ENCODE data around the gene CDK2AP2.

CDK2AP2 gene

DNA sequence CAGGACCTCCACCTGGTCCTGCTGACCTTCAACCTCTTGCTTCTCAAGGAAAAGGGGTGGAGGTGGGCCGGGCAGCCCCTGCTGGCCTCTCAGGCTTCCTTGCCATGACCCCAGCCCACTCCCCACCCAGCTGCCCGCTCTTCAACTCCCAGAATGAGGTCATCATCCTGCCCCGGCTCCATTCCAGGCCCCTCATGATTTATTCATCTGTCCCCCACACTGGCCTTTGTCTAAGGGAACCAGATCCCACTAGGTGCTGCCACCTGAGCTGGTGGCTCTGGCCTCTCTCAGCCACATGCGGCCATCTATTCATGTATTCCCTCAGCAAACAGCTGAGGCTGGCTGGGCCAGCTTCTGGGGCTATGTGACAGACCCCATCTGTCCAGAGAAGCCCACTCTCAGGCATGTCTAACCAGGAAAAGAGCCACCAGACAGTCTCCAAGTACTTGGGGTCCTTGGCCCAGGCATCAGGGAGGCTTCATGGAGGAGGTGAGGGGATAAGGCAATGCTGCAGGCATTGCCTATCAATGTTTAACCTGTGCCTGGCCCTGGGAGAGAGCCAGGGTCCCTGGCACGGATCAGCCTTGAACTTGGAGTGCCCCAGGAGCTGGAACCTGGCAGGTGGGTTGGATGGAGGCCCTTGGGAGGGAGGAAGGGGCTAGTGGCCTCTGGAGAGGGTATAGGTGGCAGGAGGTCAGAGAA, 17.5 kb upstream of the CDK2AP2 start:
- H3K36me3 ChIP-seq, result no peaks in the 10 kb centered on the region
- no peak overlapping the region for H3K4me3 ChIP-seq
- H3K27ac ChIP-seq, result no peak overlapping the region
- H3K9me3 ChIP-seq, result no peaks in the 10 kb centered on the region
- H3K27me3 ChIP-seq, result no peaks in the 10 kb centered on the region
- no peaks in the 10 kb centered on the region for H4K20me1 ChIP-seq
- TF ChIP-seq Cebpa-rat (IDR thresholded peaks at IDR 0.05), result no peak
- H3K4me2 ChIP-seq, result no peak overlapping the region
- peaks cover 13% of the 10 kb centered on the region for H3K4me1 ChIP-seq
- H3K9ac ChIP-seq, result no peak overlapping the region

DNA sequence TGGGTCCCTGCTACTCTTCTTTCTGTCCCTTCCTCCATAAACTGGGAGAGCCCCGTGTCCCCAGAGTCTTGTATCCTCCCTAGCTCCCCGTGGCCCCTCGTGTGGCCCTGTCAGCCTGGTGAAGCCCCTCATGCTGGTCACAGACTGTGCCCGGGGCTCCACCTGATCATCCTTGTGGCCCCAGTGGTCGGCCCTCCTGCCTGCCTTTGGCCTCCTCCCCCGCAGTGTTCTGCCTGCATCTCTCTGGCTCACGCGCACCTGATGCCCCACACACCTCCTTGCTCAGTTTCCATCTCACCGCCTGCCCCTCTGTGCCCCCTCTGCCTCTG, 16.5 kb upstream of the CDK2AP2 start:
- H3K27ac ChIP-seq, result no peak overlapping the region
- no peaks in the 10 kb centered on the region for H3K9me3 ChIP-seq
- H3K9ac ChIP-seq, result no peak overlapping the region
- H3K36me3 ChIP-seq, result no peaks in the 10 kb centered on the region
- H3K27me3 ChIP-seq, result no peaks in the 10 kb centered on the region
- H4K20me1 ChIP-seq, result no peaks in the 10 kb centered on the region
- no peak for TF ChIP-seq Cebpa-rat (IDR thresholded peaks at IDR 0.05)
- H3K4me1 ChIP-seq, result peaks cover 3% of the 10 kb centered on the region
- H3K4me2 ChIP-seq, result no peak overlapping the region
- no peak overlapping the region for H3K4me3 ChIP-seq

DNA sequence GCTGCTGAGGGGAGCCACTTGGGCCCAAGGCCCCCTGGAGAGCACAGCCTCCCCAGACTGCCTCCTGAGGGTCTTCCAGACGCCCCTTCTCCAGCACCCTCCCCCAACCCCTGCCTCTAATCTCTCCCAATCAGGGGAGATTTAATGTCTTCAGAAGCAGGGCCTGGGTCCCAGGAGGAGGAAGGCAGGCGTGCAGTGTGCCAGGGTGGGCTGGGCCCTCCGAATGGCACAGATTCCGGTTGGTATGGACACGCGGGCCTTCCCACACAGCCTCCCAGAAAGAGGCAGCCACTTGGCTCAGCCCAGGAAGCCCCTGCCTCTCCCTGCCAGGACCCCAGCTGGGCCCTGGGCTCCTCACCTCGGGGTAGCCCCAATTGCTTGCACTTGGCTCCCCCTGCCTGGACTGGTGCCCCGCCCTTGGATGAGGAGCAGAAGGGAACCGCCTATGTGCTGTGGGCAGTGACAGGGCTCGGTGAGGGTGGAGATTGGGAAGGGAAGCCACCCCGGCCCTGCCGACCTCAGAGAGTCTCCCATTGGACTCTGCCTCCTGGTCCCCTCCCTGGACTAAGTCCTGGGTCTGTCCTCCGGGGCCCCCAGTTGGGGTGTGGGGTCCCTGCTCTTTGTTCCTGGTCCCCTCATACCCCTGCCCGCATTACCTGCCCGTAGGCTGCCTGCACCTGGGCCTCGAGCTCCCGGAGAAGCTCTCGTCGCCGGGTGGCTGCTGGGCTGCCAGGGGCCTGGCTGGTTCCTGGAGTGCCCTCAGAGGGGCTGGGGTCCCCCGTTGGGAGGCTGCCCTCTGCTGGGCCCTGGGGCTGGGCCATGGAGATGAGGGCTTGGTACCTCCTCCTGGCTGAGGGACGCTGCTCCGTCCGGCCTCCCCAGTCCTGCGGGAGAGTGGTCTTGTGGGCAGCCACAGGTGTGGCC, 15.9 kb upstream of the CDK2AP2 start:
- Histone ChIP-seq H3K4me2 (no peak overlapping the region), H3K27ac (no peak overlapping the region), H3K4me3 (no peak overlapping the region), H3K4me1 (no peaks in the 10 kb centered on the region), H4K20me1 (no peaks in the 10 kb centered on the region), H3K9me3 (no peaks in the 10 kb centered on the region), H3K27me3 (no peaks in the 10 kb centered on the region), H3K36me3 (no peaks in the 10 kb centered on the region), H3K9ac (no peak overlapping the region)
- TF ChIP-seq Cebpa-rat (IDR thresholded peaks at IDR 0.05), result no peak

DNA sequence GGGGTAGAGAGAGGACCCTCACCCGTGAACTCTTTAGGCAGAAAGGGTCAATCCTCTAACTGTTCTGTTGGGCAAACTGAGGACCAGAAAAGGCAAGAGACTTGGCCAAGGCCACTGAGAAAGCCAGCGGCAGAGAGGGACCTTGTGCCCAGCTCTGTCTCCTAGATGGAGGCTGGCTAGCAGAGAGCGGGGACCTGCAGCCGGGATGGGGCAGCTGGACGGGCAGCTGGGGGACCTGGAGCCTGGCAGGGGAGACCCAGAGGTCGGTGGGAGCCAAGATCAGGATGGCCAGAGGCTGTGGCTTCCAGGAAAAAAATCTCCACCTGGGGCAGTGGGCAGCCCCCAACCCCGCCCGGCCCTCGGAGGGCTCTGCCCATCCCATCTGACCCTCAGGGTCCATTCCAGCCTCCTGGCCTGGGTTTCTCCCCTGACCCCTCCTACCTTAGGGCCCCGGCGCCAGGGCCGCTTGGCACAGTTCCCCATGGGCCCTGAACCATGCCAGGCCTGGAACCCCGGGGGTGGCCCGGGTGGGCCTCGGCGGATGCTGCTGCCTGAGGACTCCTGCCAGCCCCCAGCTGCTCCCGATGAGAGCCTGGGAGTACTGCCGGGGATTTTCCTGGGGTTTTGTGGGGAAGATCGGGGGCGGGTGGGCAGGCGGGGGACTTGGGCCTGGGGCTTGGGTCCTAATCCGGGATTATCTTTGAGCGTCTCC, 15.0 kb upstream of the CDK2AP2 start, which contains the start of gene CABP2:
Gene CABP2 (minus strand): TSS at position 603 of the 712 bp plus-strand sequence. CDS start 120 bp downstream, at position 483.
- H3K27me3 ChIP-seq, result no peaks in the 10 kb centered on the region
- no peak within 1 kb of the TSS for H3K27ac ChIP-seq
- no peak within 1 kb of the TSS for H3K9ac ChIP-seq
- no peak within 1 kb of the TSS for H3K4me2 ChIP-seq
- no peak for TF ChIP-seq Cebpa-rat (IDR thresholded peaks at IDR 0.05)
- no peaks in the 10 kb centered on the region for H3K36me3 ChIP-seq
- H4K20me1 ChIP-seq, result no peaks in the 10 kb centered on the region
- no peaks in the 10 kb centered on the region for H3K4me1 ChIP-seq
- H3K9me3 ChIP-seq, result no peaks in the 10 kb centered on the region
- no peak within 1 kb of the TSS for H3K4me3 ChIP-seq

DNA sequence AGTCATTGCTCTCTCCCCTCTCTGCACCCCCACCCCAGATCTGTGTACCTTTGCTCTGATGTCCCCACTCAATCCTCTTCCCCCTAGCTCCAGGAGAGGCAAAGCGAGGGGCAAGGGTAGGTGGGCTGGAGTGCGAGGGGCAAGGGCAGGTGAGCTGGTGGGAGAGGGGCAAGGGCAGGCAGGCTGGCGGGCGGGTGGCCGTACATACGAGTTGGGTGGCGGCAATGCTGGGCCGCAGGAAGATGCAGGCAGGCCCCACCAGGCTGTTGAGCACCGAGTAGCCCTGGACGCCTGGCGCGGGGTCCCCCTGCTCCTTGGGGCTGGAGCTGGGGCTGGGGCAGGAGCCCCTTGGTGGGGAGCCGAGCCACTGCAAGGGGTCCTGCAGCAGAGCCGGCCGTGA, 14.4 kb upstream of the CDK2AP2 start:
- no peaks in the 10 kb centered on the region for H3K36me3 ChIP-seq
- no peak overlapping the region for H3K4me3 ChIP-seq
- no peaks in the 10 kb centered on the region for H3K9me3 ChIP-seq
- no peaks in the 10 kb centered on the region for H3K27me3 ChIP-seq
- H3K4me1 ChIP-seq, result no peaks in the 10 kb centered on the region
- no peak overlapping the region for H3K27ac ChIP-seq
- H3K9ac ChIP-seq, result no peak overlapping the region
- no peaks in the 10 kb centered on the region for H4K20me1 ChIP-seq
- no peak overlapping the region for H3K4me2 ChIP-seq
- TF ChIP-seq Cebpa-rat (IDR thresholded peaks at IDR 0.05), result no peak

DNA sequence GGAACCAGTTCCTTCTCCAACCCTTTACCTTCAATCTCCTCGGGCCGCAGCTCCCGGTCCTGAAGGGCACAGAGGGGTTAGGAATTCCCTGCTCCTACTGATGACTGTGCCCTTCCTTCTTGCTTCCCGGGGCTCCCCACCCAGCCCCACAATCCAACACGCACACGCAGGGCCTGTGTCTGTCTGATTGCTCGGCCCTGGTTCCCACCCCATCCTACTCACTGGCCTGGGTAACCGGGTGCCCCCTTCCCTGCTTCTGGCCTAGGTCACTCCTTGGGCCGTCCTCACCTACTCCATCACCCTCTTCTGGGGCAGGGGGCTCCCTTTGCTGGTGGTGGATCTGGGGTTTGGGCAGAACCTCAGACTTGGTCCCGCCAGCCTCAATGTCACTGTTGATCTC, 14.0 kb upstream of the CDK2AP2 start:
- Histone ChIP-seq H3K4me2 (no peak overlapping the region), H3K27ac (no peak overlapping the region), H3K9me3 (no peaks in the 10 kb centered on the region), H3K4me1 (no peaks in the 10 kb centered on the region), H3K27me3 (no peaks in the 10 kb centered on the region), H3K9ac (no peak overlapping the region), H3K4me3 (no peak overlapping the region), H4K20me1 (no peaks in the 10 kb centered on the region), H3K36me3 (no peaks in the 10 kb centered on the region)
- no peak for TF ChIP-seq Cebpa-rat (IDR thresholded peaks at IDR 0.05)

DNA sequence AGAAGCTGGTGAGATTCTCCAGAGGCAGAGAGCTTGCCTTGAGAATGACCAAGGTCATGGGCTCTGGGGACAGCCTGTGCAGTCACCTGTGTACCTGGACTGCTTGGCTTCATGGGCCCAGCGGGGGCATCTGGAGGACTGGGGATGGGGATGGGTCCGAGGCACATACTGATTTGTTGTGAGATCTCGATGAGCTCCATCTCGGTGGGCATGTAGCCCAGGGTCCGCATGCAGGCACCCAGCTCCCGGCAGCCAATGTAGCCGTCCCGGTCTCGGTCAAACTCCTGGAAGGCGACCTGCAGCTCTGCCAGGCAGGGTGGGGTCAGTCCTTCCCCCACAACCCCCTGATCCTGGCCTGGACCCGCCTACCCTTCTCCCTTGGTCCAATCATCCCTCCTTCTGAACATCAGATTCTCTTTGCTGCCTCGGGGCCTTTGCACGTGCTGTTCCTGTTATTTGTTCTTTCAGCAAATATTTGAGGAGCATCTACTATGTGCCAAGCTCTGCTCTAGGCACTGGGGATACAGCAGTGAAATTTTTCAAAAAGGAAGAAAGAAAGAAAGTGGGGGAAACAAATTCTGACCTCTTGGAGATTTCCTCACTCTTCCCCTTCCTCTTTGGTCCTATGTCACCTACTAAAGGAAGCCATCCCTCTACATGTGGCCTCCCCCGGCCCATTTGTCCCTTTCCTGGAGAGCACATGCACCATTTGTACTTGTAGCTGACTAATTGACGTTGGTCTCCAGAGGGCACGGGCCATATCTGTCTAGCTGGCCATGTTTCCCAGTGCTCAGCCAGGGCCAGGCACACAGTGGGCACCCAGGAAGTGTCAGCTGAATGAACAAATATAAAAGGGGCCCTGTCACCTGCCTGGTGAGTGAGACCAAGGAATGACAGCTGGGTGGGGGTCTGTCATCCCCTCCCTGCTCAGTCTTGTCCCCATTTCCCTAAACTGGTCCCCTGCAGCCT, 13.2 kb upstream of the CDK2AP2 start:
- no peaks in the 10 kb centered on the region for H3K27me3 ChIP-seq
- no peak overlapping the region for H3K9ac ChIP-seq
- TF ChIP-seq Cebpa-rat (IDR thresholded peaks at IDR 0.05), result no peak
- H3K4me1 ChIP-seq, result no peaks in the 10 kb centered on the region
- no peaks in the 10 kb centered on the region for H4K20me1 ChIP-seq
- no peak overlapping the region for H3K27ac ChIP-seq
- no peaks in the 10 kb centered on the region for H3K9me3 ChIP-seq
- H3K4me2 ChIP-seq, result no peak overlapping the region
- no peak overlapping the region for H3K4me3 ChIP-seq
- H3K36me3 ChIP-seq, result no peaks in the 10 kb centered on the region

DNA sequence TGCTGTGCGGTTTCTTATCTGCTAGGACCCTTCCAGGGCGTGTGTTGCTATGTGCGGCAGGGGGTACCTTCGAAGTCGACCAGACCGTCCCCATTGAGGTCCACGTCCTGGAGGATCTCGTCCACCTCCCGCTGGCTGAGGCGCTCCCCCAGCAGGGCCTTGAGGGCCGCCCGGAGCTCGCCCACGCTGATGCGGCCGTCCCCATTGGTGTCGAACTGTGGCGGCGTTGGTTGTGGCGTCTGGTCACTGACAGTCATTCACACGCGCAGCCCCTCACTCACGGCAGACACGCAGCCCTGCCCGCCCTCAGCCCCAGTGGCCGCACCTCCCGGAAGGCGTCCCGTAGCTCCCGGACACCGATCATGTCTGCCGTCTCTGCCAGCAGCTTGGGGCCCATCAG, 11.8 kb upstream of the CDK2AP2 start:
- Histone ChIP-seq H3K27ac (no peak overlapping the region), H3K4me3 (no peak overlapping the region), H3K36me3 (no peaks in the 10 kb centered on the region), H4K20me1 (no peaks in the 10 kb centered on the region), H3K9me3 (no peaks in the 10 kb centered on the region), H3K4me1 (no peaks in the 10 kb centered on the region), H3K27me3 (no peaks in the 10 kb centered on the region), H3K4me2 (no peak overlapping the region), H3K9ac (no peak overlapping the region)
- no peak for TF ChIP-seq Cebpa-rat (IDR thresholded peaks at IDR 0.05)

Data from BLaER1 (cell line).